Loucy (cell line): Measurements from ENCODE around the gene CLEC2A.

Experiments used
- H2AFZ ChIP-seq: fragments of 200-600 bp; sonication (generic); 2 replicates; pipeline ENCODE4 v1.6.0; 2016; ENCODE audit warnings: antibody characterized with exemption, mild to moderate bottlenecking, low read length, moderate library complexity
- H3F3A ChIP-seq: fragments of 200-600 bp; 2 replicates; pipeline ENCODE4 v1.6.0; 2016; ENCODE audit warnings: antibody characterized with exemption, low read depth, mild to moderate bottlenecking
- H3K27me3 ChIP-seq: fragments of 200-600 bp; sonication (generic); 2 replicates; pipeline ENCODE4 v1.6.1; 2014; ENCODE audit warnings: low read length, mild to moderate bottlenecking; ENCODE audit not compliant: insufficient read depth, poor library complexity, severe bottlenecking
- H3K36me3 ChIP-seq: fragments of 200-600 bp; sonication (generic); 2 replicates; pipeline ENCODE4 v1.6.1; 2016; ENCODE audit warnings: low read length; ENCODE audit not compliant: insufficient read depth
- H3K4me1 ChIP-seq: fragments of 200-600 bp; sonication (generic); 2 replicates; pipeline ENCODE4 v1.5.1; 2014; ENCODE audit warnings: low read length, mild to moderate bottlenecking; ENCODE audit not compliant: insufficient read depth, poor library complexity, severe bottlenecking
- H3K4me2 ChIP-seq: fragments of 200-600 bp; sonication (generic); 2 replicates; pipeline ENCODE4 v1.6.0; 2014; ENCODE audit warnings: antibody characterized with exemption, low read length, low read depth, mild to moderate bottlenecking; ENCODE audit not compliant: poor library complexity, severe bottlenecking
- H3K4me3 ChIP-seq: fragments of 200-600 bp; sonication (generic); 2 replicates; pipeline ENCODE4 v1.5.1; 2014; ENCODE audit warnings: low read length, mild to moderate bottlenecking, mixed read lengths; ENCODE audit not compliant: poor library complexity, severe bottlenecking
- H3K79me2 ChIP-seq: fragments of 200-600 bp; sonication (generic); 2 replicates; pipeline ENCODE4 v1.6.1; 2014; ENCODE audit warnings: low read length; ENCODE audit not compliant: insufficient read depth
- H3K9ac ChIP-seq: fragments of 200-600 bp; sonication (generic); 2 replicates; pipeline ENCODE4 v1.6.0; 2014; ENCODE audit warnings: mild to moderate bottlenecking, low read depth, low read length, moderate library complexity; ENCODE audit not compliant: poor library complexity, severe bottlenecking
- H3K9me2 ChIP-seq: fragments of 200-600 bp; sonication (generic); replicated peaks from 2 replicates; pipeline ENCODE4 v1.6.1; 2016; ENCODE audit warnings: low read depth, low read length, mixed read lengths
- H3K9me3 ChIP-seq: fragments of 200-600 bp; sonication (generic); 2 replicates; pipeline ENCODE4 v1.6.1; 2014; ENCODE audit warnings: mild to moderate bottlenecking, antibody characterized with exemption, low read length, low read depth; ENCODE audit not compliant: insufficient read depth
- H4K20me1 ChIP-seq: fragments of 200-600 bp; sonication (generic); 2 replicates; pipeline ENCODE4 v1.6.0; 2014; ENCODE audit warnings: antibody characterized with exemption, low read length, mild to moderate bottlenecking; ENCODE audit not compliant: insufficient read depth, poor library complexity, severe bottlenecking
- CTCF ChIP-seq: fragments of 200-600 bp; sonication (generic); conservative IDR thresholded peaks from 2 replicates; pipeline ENCODE4 v1.5.1; 2014; ENCODE audit warnings: mild to moderate bottlenecking, antibody characterized with exemption, low read length
- EZH2phosphoT487 ChIP-seq: fragments of 200-600 bp; IDR thresholded peaks from 2 replicates; pipeline ENCODE4 v1.6.1; 2018; ENCODE audit warnings: antibody characterized with exemption, mild to moderate bottlenecking, moderate library complexity, borderline replicate concordance

Gene CLEC2A

GRCh38 chr12:9895215-9895971 lies 36.8 kb downstream of the CLEC2A start:
- peaks cover 9% of the 10 kb centered on the region for H3K79me2 ChIP-seq
- H3K9me3 ChIP-seq: no peaks in the 10 kb centered on the region
- H3F3A ChIP-seq: 0 out of 2 replicates have a peak, but pooled peaks cover 2% of the 10 kb centered on the region
- H3K9me2 ChIP-seq: no peaks in the 10 kb centered on the region
- H2AFZ ChIP-seq: no peak overlapping the region
- no peaks in the 10 kb centered on the region for H3K27me3 ChIP-seq
- TF ChIP-seq CTCF (no peak), EZH2phosphoT487 (no peak)
- peaks cover 15% of the 10 kb centered on the region for H3K4me1 ChIP-seq
- no peaks in the 10 kb centered on the region for H3K36me3 ChIP-seq
- peak overlapping the region; percentile 23 for H3K4me2 ChIP-seq
- no peak overlapping the region for H3K4me3 ChIP-seq
- no peak overlapping the region for H3K9ac ChIP-seq
- H4K20me1 ChIP-seq: no peaks in the 10 kb centered on the region

GRCh38 chr12:9888665-9889273 lies 43.4 kb downstream of the CLEC2A start:
- Histone ChIP-seq H3K36me3 (no peaks in the 10 kb centered on the region), H3K79me2 (peaks cover 23% of the 10 kb centered on the region), H3K4me1 (peaks cover 2% of the 10 kb centered on the region), H3F3A (no peaks in the 10 kb centered on the region), H3K9me3 (no peaks in the 10 kb centered on the region), H2AFZ (no peak overlapping the region), H4K20me1 (no peaks in the 10 kb centered on the region), H3K9ac (no peak overlapping the region), H3K4me2 (peak overlapping the region; percentile 42), H3K9me2 (no peaks in the 10 kb centered on the region), H3K27me3 (no peaks in the 10 kb centered on the region), H3K4me3 (peak overlapping the region; percentile 7)
- TF ChIP-seq CTCF (no peak), EZH2phosphoT487 (no peak)

GRCh38 chr12:9883175-9883574 lies 49.0 kb downstream of the CLEC2A start:
- Histone ChIP-seq H2AFZ (no peak overlapping the region), H3K79me2 (peaks cover 27% of the 10 kb centered on the region), H3K4me3 (peak overlapping the region; percentile 59), H3K4me1 (peaks cover 24% of the 10 kb centered on the region), H3K36me3 (no peaks in the 10 kb centered on the region), H3K4me2 (peak overlapping the region; percentile 61), H3F3A (no peaks in the 10 kb centered on the region), H3K27me3 (no peaks in the 10 kb centered on the region), H3K9ac (peak overlapping the region; percentile 63), H4K20me1 (no peaks in the 10 kb centered on the region), H3K9me3 (no peaks in the 10 kb centered on the region), H3K9me2 (no peaks in the 10 kb centered on the region)
- TF ChIP-seq CTCF (no peak), EZH2phosphoT487 (no peak)
